ENCODE data around the gene POLR2L.
A peak's percentile ranks its signal among the peaks of the same experiment; 100 is the strongest.

The POLR2L gene

GRCh38 chr11:826836-827145 is 15.5 kb downstream of the POLR2L start:
- DNase-seq (ENCODE audit: low read depth in 3 of 3) = no peak

- DNase-seq (ENCODE audit: low read depth in 3 of 3) = no peak
Observed at GRCh38 chr11:826227-826621, 16.1 kb downstream of the POLR2L start.

- no peak for DNase-seq (ENCODE audit: low read depth in 3 of 3)
Observed at GRCh38 chr11:825366-826226, 16.7 kb downstream of the POLR2L start.

- no peak for DNase-seq (ENCODE audit: low read depth in 3 of 3)
Observed at GRCh38 chr11:824942-825341, 17.4 kb downstream of the POLR2L start.

GRCh38 chr11:824292-824880 is 17.9 kb downstream of the POLR2L start:
- DNase-seq (ENCODE audit: low read depth in 3 of 3) = no peak

- DNase-seq (ENCODE audit: low read depth in 3 of 3) = no peak
Observed at GRCh38 chr11:823441-824291, 18.7 kb downstream of the POLR2L start.

GRCh38 chr11:821512-822371 is 20.6 kb downstream of the POLR2L start:
- DNase-seq (ENCODE audit: low read depth in 3 of 3) = no peak

GRCh38 chr11:820655-821511 is 21.4 kb downstream of the POLR2L start:
- no peak for DNase-seq (ENCODE audit: low read depth in 3 of 3)

- peak; percentile 86 to 94 (median 88) for DNase-seq (ENCODE audit: low read depth in 3 of 3)
Observed at GRCh38 chr11:819943-820649, 22.2 kb downstream of the POLR2L start.

GRCh38 chr11:819129-819931 is 23.0 kb downstream of the POLR2L start:
- peak; percentile 74 to 93 (median 84) for DNase-seq (ENCODE audit: low read depth in 3 of 3)

- DNase-seq (ENCODE audit: low read depth in 3 of 3) = no peak
Observed at GRCh38 chr11:818396-819128, 23.8 kb downstream of the POLR2L start, which contains the start of gene PNPLA2. TSS of gene PNPLA2 (plus strand) at chr11:818914. CDS start at chr11:819719, 805 bp downstream.

- DNase-seq (ENCODE audit: low read depth in 3 of 3) = no peak
Observed at GRCh38 chr11:816433-816779, 25.9 kb downstream of the POLR2L start.

GRCh38 chr11:815675-816432 is 26.5 kb downstream of the POLR2L start:
- no peak for DNase-seq (ENCODE audit: low read depth in 3 of 3)

- DNase-seq (ENCODE audit: low read depth in 3 of 3) = no peak
Observed at GRCh38 chr11:813456-814096, 28.8 kb downstream of the POLR2L start.

GRCh38 chr11:813072-813455 is 29.3 kb downstream of the POLR2L start:
- no peak for DNase-seq (ENCODE audit: low read depth in 3 of 3)

- DNase-seq (ENCODE audit: low read depth in 3 of 3) = no peak
Observed at GRCh38 chr11:812390-812789, 29.9 kb downstream of the POLR2L start.
